Epithelial cell of esophagus (primary cell): ENCODE results near the gene AREL1.
A peak's percentile ranks its signal among the peaks of the same experiment; 100 is the strongest.

Experiments used
- DNase-seq: peaks from one replicate; pipeline ENCODE4 v3.0.0; 2010; ENCODE audit warnings: low read depth
- H3K4me3 ChIP-seq: 2 replicates; pipeline ENCODE4 v1.5.1; 2011; ENCODE audit warnings: mild to moderate bottlenecking, low read length, control low read depth
- TF ChIP-seq, protein P1 (sequence below): IDR thresholded peaks from 2 replicates; pipeline ENCODE4 v1.5.1; 2011; ENCODE audit warnings: low read depth, mild to moderate bottlenecking, low read length, control low read depth, inconsistent platforms; ENCODE audit not compliant: insufficient read depth; ENCODE audit errors: missing control alignments

AREL1 gene

DNA sequence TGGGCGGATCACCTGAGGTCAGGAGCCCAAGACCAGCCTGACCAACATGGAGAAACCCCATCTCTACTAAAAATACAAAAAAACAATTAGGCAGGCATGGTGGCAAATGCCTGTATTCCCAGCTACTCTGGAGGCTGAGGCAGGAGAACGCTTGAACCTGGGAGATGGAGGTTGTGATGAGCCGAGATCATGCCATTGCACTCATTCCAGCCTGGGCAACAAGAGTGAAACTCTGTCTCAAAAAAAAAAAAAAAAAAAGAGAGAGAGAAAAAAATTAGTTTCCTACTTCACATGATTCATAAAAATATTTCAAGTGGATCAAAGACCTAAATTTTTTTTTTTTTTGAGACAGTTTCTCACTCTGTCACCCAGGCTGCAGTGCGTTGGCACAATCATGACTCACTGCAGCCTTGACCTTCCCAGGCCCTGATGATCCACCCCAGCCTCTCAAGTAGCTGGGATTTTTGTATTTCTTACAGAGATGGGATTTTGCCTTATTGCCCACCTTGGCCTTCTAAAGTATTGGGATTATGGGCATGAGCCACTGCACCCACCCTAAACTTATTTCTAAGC is 25.0 kb upstream of the AREL1 start:
- DNase-seq: peak; percentile 12
- no peak overlapping the region for H3K4me3 ChIP-seq

GRCh38 chr14:74735125-74735524 is 22.2 kb upstream of the AREL1 start:
- DNase-seq: no peak
- TF ChIP-seq, protein P1, sequence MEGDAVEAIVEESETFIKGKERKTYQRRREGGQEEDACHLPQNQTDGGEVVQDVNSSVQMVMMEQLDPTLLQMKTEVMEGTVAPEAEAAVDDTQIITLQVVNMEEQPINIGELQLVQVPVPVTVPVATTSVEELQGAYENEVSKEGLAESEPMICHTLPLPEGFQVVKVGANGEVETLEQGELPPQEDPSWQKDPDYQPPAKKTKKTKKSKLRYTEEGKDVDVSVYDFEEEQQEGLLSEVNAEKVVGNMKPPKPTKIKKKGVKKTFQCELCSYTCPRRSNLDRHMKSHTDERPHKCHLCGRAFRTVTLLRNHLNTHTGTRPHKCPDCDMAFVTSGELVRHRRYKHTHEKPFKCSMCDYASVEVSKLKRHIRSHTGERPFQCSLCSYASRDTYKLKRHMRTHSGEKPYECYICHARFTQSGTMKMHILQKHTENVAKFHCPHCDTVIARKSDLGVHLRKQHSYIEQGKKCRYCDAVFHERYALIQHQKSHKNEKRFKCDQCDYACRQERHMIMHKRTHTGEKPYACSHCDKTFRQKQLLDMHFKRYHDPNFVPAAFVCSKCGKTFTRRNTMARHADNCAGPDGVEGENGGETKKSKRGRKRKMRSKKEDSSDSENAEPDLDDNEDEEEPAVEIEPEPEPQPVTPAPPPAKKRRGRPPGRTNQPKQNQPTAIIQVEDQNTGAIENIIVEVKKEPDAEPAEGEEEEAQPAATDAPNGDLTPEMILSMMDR: no peak

More for the DNA sequence above, 25.0 kb upstream of the AREL1 start:
- TF ChIP-seq, protein P1: no peak

GRCh38 chr14:74733221-74733620 is 20.3 kb upstream of the AREL1 start:
- TF ChIP-seq, protein P1: no peak
- no peak for DNase-seq
- no peak overlapping the region for H3K4me3 ChIP-seq

More at GRCh38 chr14:74735125-74735524, 22.2 kb upstream of the AREL1 start:
- no peak overlapping the region for H3K4me3 ChIP-seq

DNA sequence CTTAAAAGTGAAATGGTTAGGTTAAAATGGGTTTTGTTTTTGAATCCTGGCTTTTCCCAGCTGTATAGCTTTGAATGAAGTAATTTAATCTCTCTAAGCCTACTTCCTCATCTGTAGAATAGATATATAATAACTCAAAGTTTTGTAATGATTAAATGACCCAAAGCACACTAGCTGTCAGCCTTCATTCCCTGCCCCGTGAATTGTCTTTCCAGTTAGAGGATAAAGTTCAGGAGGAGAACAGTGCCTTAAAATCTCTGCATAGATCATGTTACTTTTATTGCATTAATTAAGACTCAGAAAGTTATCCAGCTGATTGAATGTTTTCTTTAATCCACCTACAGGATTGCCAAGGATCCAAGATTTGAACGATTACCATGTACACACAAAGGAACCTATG is 19.5 kb upstream of the AREL1 start:
- no peak overlapping the region for H3K4me3 ChIP-seq
- TF ChIP-seq, protein P1: no peak
- DNase-seq: no peak

GRCh38 chr14:74723134-74723533 is 10.3 kb upstream of the AREL1 start:
- TF ChIP-seq, protein P1: no peak
- no peak overlapping the region for H3K4me3 ChIP-seq
- DNase-seq: no peak

- DNase-seq: no peak
- H3K4me3 ChIP-seq: no peak overlapping the region
- TF ChIP-seq, protein P1: no peak
Measured at GRCh38 chr14:74720526-74720925, 7.6 kb upstream of the AREL1 start.

GRCh38 chr14:74713395-74713735 is 485 bp upstream of the AREL1 start:
- TF ChIP-seq, protein P1: no peak
- H3K4me3 ChIP-seq: peak overlapping the region; percentile 74
- DNase-seq: no peak
